ENCODE measurements around the gene NRP2. TPM values are rescaled to one million over a fixed set of nuclear protein-coding genes. Genes with fewer than 3 reads are reported as not detected.

Gene NRP2
- total RNA-seq, 4 donors from 2014 or later = 1.6 to 4.1 (median 2.2) TPM

DNA sequence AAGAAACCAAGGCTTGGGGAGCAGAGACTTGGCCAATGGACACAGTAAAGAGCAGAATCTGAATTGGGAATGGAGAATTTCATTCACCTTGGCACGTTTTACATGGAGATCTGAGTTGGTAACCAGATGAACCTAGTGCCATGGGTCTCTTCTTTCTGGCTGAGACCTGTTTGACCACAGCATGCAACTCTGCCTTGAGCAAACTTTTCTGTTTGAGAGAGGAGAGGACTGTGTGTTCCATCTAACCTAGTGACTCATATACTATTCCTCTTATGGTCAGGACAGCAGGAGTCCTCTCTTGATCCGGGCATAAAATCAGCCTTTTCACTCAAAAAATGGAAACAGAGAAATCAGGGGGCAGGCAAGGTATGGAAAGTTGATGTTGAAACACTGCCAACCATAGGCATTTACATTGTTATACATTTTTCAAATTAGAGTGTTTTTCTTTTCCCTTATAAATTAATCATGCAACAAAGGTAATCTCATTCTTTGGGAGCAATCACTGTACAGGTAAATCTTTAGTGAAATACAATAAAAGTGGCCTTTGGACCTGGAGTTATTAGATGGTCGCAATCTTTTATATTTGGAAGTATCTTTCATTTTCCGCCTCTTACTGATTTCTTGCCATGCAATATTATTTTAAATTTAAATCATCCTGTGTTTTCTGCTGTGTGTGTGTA is 86.7 kb downstream of the NRP2 start:
- in situ Hi-C loops (cut with MboI; ENCODE audit: low sequenced_read_pairs in 4 of 4) (no loop called here), intact Hi-C loops (cut with DNase I; ENCODE audit: low total_unique reads) (loop anchor here (5.0 kb wide), 1 partner anchor 178 kb away; no protein-coding TSS in a partner anchor)
- DNase-seq (no peak), ATAC-seq (no peak)
- no peak for TF ChIP-seq POLR2A (IDR thresholded peaks at IDR 0.05)
- TF ChIP-seq, protein P1, sequence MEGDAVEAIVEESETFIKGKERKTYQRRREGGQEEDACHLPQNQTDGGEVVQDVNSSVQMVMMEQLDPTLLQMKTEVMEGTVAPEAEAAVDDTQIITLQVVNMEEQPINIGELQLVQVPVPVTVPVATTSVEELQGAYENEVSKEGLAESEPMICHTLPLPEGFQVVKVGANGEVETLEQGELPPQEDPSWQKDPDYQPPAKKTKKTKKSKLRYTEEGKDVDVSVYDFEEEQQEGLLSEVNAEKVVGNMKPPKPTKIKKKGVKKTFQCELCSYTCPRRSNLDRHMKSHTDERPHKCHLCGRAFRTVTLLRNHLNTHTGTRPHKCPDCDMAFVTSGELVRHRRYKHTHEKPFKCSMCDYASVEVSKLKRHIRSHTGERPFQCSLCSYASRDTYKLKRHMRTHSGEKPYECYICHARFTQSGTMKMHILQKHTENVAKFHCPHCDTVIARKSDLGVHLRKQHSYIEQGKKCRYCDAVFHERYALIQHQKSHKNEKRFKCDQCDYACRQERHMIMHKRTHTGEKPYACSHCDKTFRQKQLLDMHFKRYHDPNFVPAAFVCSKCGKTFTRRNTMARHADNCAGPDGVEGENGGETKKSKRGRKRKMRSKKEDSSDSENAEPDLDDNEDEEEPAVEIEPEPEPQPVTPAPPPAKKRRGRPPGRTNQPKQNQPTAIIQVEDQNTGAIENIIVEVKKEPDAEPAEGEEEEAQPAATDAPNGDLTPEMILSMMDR (IDR thresholded peaks at IDR 0.05 in 4 of 5, conservative IDR thresholded peaks at IDR 0.05 in 1 of 5) = no peak
- Histone ChIP-seq H3K27me3 (peaks cover 0 to 16% (median 8%) of the 10 kb centered on the region in 3 donors), H3K4me1 (peaks cover 0 to 5% of the 10 kb centered on the region in 2 donors), H3K4me3 (no peak overlapping the region), H3K9me3 (no peaks in the 10 kb centered on the region), H3K36me3 (no peaks in the 10 kb centered on the region), H3K27ac (no peak overlapping the region)

GRCh38 chr2:205769495-205769850 is 87.2 kb downstream of the NRP2 start:
- intact Hi-C loops (cut with DNase I; ENCODE audit: low total_unique reads) = loop anchor here (5.0 kb wide), 1 partner anchor 178 kb away; no protein-coding TSS in a partner anchor
- peaks cover 0 to 5% of the 10 kb centered on the region in 2 donors for H3K4me1 ChIP-seq
- H3K36me3 ChIP-seq = no peaks in the 10 kb centered on the region
- DNase-seq (no peak), ATAC-seq (no peak)
- TF ChIP-seq, protein P1 (IDR thresholded peaks at IDR 0.05 in 4 of 5, conservative IDR thresholded peaks at IDR 0.05 in 1 of 5) = no peak
- no peak for TF ChIP-seq POLR2A (IDR thresholded peaks at IDR 0.05)
- in situ Hi-C loops (cut with MboI; ENCODE audit: low sequenced_read_pairs in 4 of 4) = no loop called here
- peaks cover 0 to 11% (median 4%) of the 10 kb centered on the region in 3 donors for H3K27me3 ChIP-seq
- H3K4me3 ChIP-seq = no peak overlapping the region
- no peaks in the 10 kb centered on the region for H3K9me3 ChIP-seq
- no peak overlapping the region for H3K27ac ChIP-seq

DNA sequence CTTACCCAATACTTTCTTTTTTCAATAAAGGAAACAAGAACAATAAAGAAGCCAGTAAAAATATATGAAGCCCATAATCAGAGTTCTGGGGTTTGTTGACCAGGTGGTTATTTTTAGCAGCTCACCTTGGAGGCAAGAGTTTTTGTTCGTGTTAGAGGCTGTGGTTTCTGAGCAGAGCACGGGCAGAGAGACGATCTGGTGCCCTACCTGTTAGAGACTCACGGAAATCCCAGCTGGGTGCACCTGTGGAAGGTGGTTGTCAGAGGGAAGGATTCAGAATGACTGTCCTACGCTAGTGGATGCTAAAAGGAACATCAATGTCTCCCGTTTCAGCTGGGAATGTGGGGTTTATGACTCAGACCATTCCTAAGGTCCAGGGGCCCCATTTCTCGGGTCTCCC is 87.6 kb downstream of the NRP2 start:
- in situ Hi-C loops (cut with MboI; ENCODE audit: low sequenced_read_pairs in 4 of 4) = loop anchor here in 2 of 4 donors (5.0 to 10.0 kb wide), 2 partner anchors 115 to 117 kb away; no protein-coding TSS in a partner anchor

DNA sequence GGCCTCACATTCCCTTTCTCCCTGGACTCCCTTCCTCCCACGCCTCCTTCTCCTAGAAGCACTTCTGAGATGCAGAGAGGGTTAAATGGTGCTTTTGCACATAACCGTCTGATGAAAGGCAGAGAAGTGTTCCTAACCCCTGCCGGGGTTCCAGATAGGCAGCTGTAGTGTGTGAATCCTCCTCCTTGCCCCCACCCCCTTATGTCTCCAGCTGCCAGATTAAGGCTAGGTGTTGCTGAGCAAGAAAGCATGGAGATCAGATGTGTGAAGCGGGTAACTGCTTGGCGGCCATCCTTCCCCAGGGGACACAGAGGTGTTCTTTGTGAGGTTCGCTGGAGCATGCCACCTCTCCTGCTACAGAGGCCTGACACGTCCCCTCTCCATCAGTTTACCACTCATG is 88.3 kb downstream of the NRP2 start:
- no peak overlapping the region for H3K4me3 ChIP-seq
- H3K4me1 ChIP-seq = peaks cover 0 to 5% of the 10 kb centered on the region in 2 donors
- no peaks in the 10 kb centered on the region for H3K9me3 ChIP-seq
- ATAC-seq (no peak), DNase-seq (no peak)
- no peaks in the 10 kb centered on the region for H3K36me3 ChIP-seq
- intact Hi-C loops (cut with DNase I; ENCODE audit: low total_unique reads) = no loop called here
- TF ChIP-seq, protein P1 (IDR thresholded peaks at IDR 0.05 in 4 of 5, conservative IDR thresholded peaks at IDR 0.05 in 1 of 5) = no peak
- no peak for TF ChIP-seq POLR2A (IDR thresholded peaks at IDR 0.05)
- H3K27ac ChIP-seq = no peak overlapping the region
- H3K27me3 ChIP-seq = peaks cover 0 to 5% (median under 1%) of the 10 kb centered on the region in 3 donors
- in situ Hi-C loops (cut with MboI; ENCODE audit: low sequenced_read_pairs in 4 of 4) = loop anchor here in 2 of 4 donors (5.0 to 10.0 kb wide), 2 partner anchors 114 to 117 kb away; no protein-coding TSS in a partner anchor

More for the DNA sequence above, 87.6 kb downstream of the NRP2 start:
- DNase-seq (no peak), ATAC-seq (no peak)
- Histone ChIP-seq H3K27ac (no peak overlapping the region), H3K4me3 (no peak overlapping the region), H3K36me3 (no peaks in the 10 kb centered on the region), H3K27me3 (peaks cover 0 to 7% (median 4%) of the 10 kb centered on the region in 3 donors), H3K9me3 (no peaks in the 10 kb centered on the region), H3K4me1 (peaks cover 0 to 5% of the 10 kb centered on the region in 2 donors)
- TF ChIP-seq, protein P1 (IDR thresholded peaks at IDR 0.05 in 4 of 5, conservative IDR thresholded peaks at IDR 0.05 in 1 of 5) = no peak
- no peak for TF ChIP-seq POLR2A (IDR thresholded peaks at IDR 0.05)
- intact Hi-C loops (cut with DNase I; ENCODE audit: low total_unique reads) = loop anchor here (5.0 kb wide), 1 partner anchor 177 kb away; no protein-coding TSS in a partner anchor

All from gastrocnemius medialis (tissue), 4 donors.